SW 1271 (cell line): ENCODE results near the gene HSP90AA1.

Experiments used
- DNase-seq, 2 experiments: peaks; one replicate each; lab custom pipeline; 2025; lab: John Stamatoyannopoulos, UW

Gene HSP90AA1

GRCh38 chr14:102039157-102039556, 47.7 kb downstream of the HSP90AA1 start:
- DNase-seq: no peak

GRCh38 chr14:102037686-102038085, 49.2 kb downstream of the HSP90AA1 start:
- DNase-seq: no peak

GRCh38 chr14:102035914-102036313, 50.9 kb downstream of the HSP90AA1 start:
- no peak for DNase-seq

- no peak for DNase-seq
Measured at GRCh38 chr14:102034301-102034700, 52.5 kb downstream of the HSP90AA1 start.

GRCh38 chr14:102033241-102033640, 53.6 kb downstream of the HSP90AA1 start:
- DNase-seq: no peak
